CD4-positive, alpha-beta T cell treated with Interleukin-12 subunit alpha and Interleukin-12 subunit beta, for 1 hour (primary cell): ENCODE data around the gene NAT14.

Experiments
- DNase-seq: peaks from one replicate; pipeline ENCODE4 v3.0.0-alpha.2; 2020

NAT14 gene

DNA sequence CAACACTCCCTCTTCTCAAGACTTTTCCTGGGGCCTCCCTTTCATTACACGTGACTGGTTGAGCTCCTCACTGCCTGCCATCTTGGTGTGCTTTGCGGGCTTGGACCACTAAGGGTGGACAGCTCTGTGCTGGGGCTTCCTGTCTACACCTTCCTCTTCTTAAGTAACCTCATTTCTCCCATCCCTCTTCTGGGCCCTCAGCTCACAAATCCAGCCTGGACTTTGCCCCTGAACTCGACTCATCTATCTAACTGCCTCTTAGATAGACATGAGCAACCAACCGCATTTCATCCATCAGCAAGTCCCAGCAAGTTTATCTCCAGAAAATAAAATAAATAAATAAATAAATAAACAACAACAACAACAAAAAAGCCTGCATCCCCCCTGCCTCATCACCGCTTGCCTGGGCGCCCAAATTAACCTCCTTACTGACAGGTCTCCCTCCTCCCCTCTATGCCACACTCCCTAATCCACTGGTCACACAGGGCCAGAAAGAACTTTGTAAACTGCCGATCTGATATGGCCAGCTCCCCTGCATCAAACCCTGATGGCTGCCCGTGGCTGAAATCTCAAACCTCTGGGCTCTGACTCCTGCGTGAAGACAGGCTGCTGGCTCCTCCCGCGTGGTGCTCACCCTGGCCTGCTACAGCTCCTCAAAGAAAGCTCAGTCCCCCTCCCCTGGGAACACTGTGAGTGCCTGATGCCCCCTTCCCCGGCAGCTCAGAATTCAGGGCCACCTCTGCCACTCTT is 31.3 kb upstream of the NAT14 start:
- no peak for DNase-seq

GRCh38 chr19:55454787-55455243 is 30.2 kb upstream of the NAT14 start:
- DNase-seq, result peak; percentile 50

DNA sequence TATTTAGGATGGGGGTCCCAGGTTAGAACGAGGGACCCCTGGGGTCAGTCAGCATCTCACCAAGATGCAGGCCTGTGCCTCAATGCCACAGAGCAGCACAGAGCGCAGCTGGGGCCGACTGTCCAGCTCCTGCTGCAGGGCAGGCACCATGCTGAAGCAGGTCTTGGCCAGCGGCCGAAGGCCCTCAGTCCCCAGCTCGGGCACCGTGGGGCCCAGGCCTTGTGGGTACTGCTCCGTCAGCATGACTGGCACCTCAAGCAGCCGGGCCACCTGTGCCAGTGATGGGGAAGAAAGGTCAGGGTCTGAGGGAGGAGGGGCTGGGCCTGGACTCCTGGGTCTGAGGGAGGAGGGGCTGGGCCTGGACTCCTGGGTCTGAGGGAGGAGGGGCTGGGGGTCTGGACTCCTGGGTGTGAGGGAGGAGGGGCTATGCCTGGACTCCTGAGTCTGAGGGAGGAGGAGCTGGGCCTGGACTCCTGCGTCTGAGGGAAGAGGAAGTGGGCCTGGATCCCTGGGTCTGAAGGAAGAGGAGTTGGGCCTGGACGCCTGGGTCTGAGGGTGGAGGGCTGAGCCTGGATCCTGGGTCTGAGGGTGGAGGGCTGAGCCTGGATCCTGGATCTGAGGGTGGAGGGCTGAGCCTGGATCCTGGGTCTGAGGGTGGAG is 29.3 kb upstream of the NAT14 start:
- DNase-seq, result no peak

DNA sequence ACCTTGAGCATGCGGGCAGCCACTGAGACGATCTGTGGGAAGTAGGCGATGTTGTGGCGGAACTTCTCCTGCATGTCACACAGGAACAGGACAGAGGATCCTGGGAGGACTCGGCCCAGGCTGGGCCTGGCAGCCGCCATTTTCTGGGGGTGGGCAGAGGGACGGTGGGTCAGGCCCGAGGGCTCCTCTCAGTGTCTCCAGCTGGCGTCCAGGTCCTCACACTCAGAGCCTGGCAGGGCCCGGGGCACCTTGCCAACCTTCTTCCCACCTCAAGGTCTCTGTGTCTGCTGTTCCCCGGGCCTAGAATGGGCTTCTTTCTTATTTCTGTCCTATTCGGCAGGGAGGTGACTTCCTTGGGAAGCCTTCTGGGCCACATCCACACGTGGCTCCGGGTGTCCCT is 28.6 kb upstream of the NAT14 start:
- DNase-seq, result no peak

DNA sequence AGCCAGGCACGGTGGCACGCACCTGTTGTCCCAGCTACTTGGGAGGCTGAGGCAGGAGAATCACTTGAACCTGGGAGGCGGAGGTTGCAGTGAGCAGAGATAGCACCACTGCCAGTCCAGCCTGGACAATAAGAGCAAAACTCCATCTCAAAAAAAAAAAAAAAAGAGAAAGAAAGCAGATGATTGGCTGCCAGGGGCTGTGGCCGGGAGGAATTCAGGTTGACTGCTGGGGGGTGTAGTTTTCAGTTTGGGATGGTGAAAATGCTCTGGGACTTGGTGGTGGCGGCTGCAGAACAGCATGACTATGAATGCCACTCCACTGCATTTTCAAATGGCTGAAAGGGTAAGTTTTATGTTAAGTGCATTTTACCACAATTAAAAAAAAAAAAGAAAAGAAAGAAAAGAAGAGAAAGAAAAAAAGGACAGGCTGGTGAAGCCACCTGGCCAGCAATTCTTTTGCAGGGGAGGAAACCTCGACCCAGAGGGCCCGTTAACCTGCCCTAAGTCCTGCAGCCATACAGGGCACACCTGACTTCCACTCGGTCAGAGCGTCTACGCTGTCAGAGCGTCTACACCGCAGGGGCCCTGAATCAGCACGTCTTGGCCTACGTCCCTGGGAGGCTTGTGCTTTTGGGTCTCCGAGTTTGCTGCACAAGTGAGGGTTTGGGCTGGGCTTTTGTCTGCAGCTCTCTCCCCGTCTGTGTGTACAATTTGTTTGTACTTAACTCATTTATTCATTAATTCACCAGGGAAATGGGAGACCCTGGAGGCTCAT is 27.1 kb upstream of the NAT14 start:
- no peak for DNase-seq

DNA sequence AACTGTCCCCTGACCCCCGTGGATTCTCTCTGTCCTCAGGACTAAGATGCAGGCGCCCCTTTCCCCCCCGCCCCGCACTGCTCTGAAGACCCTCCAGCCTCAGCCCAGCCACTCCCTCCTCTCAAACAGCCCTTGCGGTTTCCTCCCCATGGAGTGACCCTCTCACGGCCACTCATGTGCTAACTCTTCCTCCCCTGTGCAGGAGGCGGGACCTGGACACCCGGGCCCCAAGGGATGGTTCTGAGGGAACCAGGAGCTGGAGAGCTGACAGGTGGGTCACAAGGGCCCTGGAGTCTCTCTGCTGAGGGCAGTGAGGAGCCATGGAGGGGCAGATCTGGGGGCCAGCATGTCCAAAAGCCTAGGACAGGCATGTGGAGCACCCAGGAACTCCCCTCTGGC is 25.4 kb upstream of the NAT14 start:
- DNase-seq, result no peak

DNA sequence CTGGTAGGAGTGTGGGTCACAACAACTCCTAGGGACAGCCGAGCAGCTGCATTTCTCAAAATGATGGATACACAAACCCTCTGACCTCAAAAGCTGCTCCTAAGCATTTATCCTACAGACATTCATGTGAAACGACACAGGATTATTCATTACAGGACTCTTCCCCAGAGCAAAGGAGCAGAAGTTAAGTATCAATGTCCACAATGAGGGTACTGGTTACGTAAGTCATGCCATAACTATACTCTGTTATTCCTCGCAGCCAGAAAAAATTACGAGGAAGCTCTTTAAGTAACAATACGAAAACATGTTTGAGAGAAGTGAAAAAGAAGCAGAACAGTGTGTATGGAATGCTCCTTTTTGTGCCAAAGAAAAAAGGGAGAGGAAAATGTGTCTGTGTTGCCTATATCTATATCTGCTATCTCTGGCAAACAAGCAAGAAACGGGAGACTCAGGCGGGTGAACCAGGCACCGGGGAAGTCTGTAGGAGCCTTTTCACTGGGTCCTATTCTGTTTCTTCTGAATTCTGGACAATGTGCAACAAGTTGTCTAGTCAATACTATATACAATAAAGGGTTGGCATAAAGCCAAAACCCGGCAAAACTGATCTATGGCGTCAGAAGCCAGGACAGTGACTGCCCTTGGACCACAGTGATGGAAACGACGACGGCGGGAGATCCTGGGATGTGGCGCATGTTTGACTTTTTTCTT is 24.9 kb upstream of the NAT14 start:
- DNase-seq, result no peak

DNA sequence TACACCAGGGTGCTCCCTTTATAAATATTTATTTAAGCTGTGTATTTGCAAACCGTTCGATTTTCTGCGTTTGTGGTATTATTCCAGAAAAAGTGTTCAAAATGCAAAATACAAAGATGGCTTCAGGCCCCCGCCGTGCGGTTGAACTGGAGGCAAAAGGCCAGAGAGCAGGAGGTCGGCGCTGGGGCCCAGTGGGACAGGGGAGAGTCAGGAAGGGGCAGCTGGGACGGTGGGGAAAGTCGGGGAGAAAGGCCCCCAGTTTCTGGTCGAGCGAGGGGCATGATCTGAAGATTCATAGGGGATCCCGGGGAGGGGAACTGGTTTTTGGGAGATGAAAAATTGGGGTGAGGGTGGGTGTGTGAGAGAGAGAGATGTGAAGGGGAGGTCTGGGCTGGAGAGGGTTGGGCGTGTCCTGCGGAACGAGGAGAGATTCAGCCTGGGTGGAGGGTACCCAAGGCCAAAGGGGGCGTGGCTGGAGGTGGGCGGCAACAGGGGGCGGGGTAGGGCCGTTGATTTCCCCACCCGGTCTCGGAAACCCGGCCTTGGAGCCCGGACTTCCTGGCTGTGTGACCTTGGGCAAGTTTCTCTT is 24.2 kb upstream of the NAT14 start:
- peak; percentile 34 for DNase-seq

DNA sequence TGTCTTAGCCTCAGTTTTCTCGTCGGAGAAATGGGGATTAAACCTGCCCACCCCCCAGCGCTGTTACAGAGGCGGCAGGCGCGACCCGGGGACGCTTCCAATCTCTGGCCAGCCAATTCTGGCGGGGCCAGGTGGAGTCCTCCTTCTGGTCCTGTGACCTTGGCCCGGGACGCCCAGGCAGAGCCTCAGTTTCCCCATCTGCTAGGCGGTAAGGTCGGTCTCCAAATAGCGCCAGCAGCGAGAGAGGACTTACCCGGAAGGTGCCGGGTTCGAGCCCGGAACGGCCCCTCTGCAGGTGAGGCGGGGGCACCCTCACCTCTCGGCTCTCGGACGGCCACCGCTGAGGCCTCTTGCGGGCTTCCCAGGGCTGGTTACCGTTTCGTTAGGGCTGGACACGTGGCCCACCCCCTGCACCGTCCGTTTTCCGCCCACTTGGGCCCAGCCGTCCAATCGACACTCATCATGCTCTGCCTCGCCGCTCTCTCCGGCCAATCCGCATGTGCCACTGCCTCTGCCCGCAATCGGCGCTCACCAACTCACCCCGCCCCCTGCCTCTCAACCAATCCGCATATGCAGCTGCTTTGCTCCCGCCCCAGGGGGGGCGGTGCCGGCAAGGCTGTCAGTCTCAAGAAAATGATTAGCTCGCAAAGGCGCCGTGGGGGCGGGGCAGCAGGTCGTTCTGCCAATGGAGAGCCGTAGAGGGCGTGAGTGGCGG is 23.6 kb upstream of the NAT14 start, which contains the start of gene ISOC2:
ISOC2 (minus strand) TSS at position 384 of the 715 bp plus-strand sequence. CDS start 5,156 bp downstream, outside the sequence.
- DNase-seq, result peak; percentile 100

DNA sequence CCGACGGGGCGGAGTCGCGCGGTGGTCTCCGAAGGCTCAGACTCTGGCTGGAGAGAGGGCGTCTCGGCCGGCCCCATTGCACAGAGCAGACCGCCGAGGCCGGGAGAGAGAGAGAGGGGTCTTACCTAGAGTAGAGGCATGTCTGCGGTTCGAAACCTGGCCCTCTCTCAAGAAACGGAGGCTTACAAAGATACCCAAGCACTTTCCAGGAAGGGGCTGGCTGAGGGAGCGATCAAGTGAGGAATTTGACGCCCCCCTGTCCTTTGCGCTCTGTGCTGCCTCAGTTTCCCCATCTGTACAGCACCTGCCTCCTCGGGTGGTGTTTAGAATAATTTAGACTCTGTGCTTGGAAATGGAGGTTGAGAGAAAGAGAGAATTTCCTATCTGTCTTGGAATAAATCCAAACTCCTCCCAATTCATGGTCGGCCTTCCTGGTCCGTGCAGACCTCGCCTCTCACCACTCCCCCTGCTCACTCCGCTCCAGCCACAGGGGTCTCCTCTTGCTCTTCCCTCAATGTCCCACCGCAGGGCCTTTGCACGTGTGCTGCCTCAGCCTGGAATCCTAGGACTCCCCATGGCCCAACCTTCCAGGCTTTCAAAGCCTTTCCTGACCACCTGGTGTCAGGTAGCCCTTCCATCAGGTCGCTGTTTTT is 22.9 kb upstream of the NAT14 start:
- no peak for DNase-seq

DNA sequence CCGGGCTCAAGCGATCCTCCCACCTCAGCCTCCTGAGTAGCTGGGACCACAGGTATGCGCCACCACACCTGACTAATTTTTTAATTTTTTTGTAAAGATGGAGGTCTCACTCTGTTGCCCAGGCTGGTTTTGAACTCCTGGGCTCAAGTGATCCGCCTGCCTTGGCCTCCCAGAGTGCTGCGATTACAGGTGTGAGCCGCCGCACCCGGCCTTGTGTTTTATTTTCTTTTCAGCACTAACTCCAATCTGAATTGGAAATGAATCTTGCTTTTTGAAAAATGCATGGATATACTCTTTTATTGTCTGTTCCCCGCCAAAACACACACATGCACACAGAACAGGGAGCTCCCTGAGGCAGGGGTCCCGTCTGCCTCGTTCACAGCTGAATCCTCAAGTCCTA is 22.3 kb upstream of the NAT14 start:
- no peak for DNase-seq

DNA sequence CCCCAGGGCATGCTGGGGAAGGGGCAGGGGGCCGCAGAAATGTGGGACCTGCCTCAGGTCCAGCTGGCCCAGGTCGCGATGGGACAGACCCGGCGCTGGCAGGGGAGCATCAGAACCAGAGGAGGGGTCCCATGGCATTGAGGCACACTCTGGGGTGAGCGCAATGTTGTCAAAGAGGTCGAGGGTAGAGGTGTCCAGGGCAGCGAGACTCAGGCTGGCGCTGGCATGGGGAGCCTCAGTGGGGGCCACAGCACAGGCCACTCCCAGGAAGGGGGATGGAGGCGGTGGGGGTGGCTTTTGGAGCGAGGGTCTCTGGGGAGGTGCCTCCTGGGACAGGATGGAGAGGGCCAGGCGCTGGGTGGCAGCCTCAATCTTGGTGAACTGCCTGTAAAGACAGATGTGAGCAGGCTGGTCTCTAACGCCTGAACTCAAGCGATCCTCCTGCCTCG is 21.4 kb upstream of the NAT14 start:
- no peak for DNase-seq

DNA sequence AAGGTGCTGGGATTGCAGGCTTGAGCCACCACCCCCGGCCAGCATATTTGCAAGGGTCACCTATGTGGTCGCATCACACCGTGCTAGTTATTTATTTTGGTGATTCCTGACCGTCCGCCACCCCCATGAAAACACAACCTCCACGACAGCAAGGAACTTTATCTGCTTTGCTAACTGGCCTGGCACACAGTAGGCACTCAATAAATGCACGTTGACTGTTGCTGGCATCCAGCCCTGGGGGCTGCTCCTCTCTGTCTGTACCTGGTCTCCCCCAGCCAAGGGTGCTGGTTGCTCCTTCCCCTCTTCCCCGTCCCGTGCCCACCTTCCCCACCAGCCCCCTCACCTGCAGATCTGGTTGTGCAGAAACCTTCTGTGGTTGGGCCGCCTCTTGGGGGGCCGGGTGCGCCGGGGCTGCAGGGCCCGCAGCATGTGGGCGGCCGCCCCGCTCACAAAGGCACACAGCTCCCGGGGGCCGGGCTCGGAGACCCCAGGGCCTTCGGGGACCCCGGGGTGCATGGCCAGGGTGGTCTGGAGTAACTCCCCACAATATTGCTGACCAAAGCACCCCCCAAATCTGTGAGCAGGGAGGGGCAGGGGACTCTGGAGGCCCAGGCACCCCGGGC is 20.8 kb upstream of the NAT14 start:
- DNase-seq, result no peak

DNA sequence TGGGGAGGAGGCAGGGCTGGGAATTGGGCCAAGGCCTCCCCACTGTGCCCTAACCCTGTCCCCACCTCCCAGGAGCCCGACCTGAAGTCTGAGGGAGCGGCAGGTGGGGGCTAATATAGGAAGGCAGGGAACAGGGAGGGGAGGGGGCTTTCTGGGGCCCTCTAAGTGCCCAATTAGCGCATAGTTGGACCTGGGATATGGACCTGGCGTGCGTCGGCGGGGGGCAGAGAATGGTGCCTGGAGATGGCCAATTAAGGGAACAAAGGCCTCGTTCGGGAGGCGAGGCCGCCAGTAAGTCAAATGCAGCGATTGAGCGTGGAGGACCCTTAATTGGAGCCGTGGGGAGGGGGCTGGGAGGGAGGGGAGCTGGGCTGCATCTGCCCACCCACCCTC is 20.3 kb upstream of the NAT14 start, which contains the start of gene C19orf85:
C19orf85 (minus strand) TSS at position 90 of the 393 bp plus-strand sequence. CDS start 197 bp downstream, outside the sequence.
- no peak for DNase-seq

DNA sequence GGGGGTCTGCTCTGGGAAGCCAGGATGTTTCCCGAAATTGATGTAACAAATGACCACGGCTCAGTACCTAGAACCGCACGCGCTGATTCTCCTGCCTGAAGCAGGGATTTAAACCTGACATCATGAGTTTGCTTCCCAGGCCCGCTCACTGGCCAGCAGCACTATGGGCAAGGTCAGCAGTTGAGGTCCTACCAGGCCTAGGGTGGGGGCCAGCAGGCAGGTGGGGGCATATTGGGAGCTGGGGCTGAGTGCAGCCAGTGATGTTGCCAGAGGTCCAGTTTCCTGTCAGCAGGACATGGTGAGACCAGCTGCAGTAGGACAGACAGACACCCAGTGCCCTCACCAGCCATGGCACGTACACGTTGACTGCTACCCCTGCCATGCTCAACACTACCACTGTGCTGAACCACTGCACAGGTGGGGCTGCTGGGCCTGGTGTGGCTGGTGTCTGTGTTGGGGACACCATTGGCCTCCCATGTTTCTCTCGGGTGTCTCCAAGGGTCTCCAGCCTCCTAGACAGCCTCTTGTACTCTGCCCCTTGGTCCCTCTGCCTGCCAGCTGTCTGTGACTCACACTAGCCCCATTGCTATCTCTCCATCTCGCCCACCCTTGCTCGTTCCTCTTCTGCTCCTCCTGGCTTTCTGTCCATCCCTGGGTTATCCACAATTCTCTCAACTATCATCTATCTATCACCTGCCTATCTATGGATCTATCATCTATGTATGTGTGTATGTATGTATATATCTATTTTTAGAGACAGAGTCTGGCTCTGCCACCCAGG is 19.3 kb upstream of the NAT14 start:
- DNase-seq, result no peak

- no peak for DNase-seq
These were observed 18.8 kb upstream of the NAT14 start for GRCh38 chr19:55466241-55466614.

GRCh38 chr19:55467236-55468053 is 17.5 kb upstream of the NAT14 start:
- peak; percentile 71 for DNase-seq

DNA sequence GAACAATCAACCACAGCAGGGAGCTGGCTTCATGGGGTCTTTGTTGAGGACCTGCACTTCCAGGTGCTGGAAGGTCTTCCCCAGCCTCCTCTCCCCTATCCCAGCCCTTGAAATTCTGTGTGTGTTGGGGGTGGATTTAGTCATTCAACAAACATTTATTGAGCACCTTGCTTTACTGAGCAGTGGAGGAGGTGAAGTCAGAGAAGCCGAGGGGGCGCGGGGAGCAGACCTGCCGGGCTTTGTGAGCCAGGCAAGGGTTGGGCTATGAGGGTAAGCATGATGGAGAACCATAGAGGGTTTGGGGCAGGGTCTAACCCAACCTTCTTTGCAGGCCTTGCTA is 17.0 kb upstream of the NAT14 start:
- no peak for DNase-seq

- DNase-seq, result no peak
These were observed 13.7 kb upstream of the NAT14 start for GRCh38 chr19:55471266-55471665.
